AG09319 (cell line): ENCODE data around the gene SRRM2.

Experiments used
- DNase-seq: peaks from one replicate; pipeline ENCODE4 v3.0.0-alpha.2; 2010; ENCODE audit warnings: low read depth; ENCODE audit errors: extremely low read depth
- CTCF ChIP-seq: IDR thresholded peaks from 2 replicates; pipeline ENCODE4 v1.5.1; 2011; ENCODE audit warnings: low read depth, mild to moderate bottlenecking, inconsistent platforms, low read length, moderate library complexity

SRRM2 gene

GRCh38 chr16:2706611-2707311 is 45.7 kb upstream of the SRRM2 start:
- no peak for DNase-seq

GRCh38 chr16:2707368-2708289 is 44.8 kb upstream of the SRRM2 start:
- no peak for TF ChIP-seq CTCF

More at GRCh38 chr16:2706611-2707311, 45.7 kb upstream of the SRRM2 start:
- no peak for TF ChIP-seq CTCF

GRCh38 chr16:2708290-2708639 is 44.2 kb upstream of the SRRM2 start:
- TF ChIP-seq CTCF = no peak
- no peak for DNase-seq

More at GRCh38 chr16:2707368-2708289, 44.8 kb upstream of the SRRM2 start:
- DNase-seq = no peak

GRCh38 chr16:2708955-2709587 is 43.4 kb upstream of the SRRM2 start:
- no peak for TF ChIP-seq CTCF
- no peak for DNase-seq

- no peak for TF ChIP-seq CTCF
- no peak for DNase-seq
These were observed 42.9 kb upstream of the SRRM2 start for GRCh38 chr16:2709588-2709984.

GRCh38 chr16:2710021-2710710 is 42.3 kb upstream of the SRRM2 start:
- TF ChIP-seq CTCF = no peak
- DNase-seq = no peak
